Stimulated activated CD4-positive, alpha-beta T cell treated with anti-CD3 and anti-CD28 coated beads, Interleukin-12 subunit alpha, Interleukin-12 subunit beta, amount 100 ng/mL, for 4 hours (primary cell): ENCODE data around the gene TEAD1.

Experiments used
- DNase-seq: peaks from one replicate; pipeline ENCODE4 v3.0.0-alpha.2; 2020

The TEAD1 gene

DNA sequence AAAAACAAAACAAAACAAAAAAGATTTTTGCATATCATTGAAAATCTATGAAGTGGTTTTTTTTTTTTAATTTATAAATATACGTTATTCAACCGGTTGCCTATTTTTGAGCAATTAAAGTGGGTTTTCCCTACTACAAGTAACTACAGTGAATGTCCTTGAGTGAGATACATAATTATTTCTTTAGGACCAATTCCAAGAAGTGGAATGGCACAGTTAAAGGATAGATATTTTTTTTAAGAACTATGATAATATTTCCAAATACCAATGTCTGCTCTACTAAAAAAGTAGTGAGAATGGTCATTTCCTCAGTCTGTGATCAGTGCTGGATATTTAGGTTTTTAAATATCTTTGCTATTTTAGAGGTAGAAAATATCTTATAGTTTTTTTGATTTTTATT, 118.8 kb downstream of the TEAD1 start:
- no peak for DNase-seq

DNA sequence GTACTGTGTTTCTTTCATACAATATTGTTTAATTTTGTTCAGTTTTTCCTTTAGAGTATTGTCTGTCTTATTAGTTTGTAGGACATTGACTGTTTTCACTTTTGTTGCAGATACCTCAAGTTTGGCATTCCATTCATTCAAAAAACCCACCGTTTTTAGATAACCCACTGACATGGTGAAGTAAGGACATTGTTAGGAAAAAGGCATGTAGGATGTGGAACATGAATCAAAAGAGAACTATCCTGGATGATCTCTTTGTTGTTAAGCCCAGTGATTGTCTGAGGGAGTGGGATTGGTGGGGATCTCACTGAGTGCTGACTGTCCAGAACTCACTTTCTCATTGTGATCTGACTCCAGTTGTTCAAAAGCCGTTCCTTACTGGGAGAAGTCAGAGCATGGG, 119.3 kb downstream of the TEAD1 start:
- no peak for DNase-seq

DNA sequence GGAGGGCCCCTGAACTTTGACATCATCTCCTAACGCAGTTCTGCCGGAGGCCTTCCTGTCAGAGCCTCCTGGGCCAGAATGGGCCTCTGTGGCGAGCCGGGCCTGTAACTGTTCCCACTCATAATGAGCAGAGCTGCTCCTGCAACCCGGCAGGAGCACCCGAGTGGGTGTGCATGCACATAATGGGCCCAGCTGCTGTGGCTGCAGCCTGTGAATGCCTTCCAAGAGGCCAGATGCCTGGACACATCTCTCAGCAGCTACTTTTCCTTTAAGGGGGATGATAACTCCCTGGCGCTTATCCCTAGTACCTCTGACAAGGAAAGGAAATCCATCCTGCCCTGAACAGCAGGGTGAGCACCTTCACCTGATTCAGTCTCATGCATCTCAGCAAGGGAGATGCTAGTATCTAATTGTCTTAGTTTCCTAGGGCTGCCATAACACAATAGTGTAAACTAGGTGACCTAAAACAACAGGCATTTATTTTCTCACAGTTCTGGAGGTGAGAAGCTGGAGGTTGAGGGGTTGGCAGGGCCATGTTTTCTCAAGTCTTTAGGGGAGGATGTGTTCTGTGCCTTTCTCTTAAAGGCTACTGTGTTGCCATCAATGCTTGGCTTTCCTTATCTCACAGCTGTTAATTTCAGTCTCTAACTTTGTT, 120.5 kb downstream of the TEAD1 start:
- no peak for DNase-seq

DNA sequence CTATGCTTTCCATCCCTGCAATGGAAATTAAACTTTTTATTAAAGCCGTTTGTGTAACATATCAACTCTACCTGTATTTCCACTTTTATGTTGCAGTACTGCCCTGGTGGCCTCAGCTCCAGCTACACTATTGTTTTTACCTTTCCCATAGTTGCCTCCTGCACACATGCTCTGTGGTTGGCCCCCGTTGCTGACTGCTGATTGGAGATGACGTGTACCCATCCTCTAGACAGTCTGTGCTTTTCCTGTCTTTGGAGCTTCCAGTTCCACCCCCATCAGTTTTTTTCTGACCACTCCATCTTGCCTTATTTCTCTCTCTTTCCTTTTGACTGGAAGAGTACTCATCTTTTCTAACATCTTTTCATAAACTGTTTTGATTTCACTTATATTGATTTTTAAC, 123.8 kb downstream of the TEAD1 start:
- no peak for DNase-seq

GRCh38 chr11:12798609-12799011, 124.4 kb downstream of the TEAD1 start:
- no peak for DNase-seq

- no peak for DNase-seq
Observed at GRCh38 chr11:12799334-12799835, 125.2 kb downstream of the TEAD1 start.

DNA sequence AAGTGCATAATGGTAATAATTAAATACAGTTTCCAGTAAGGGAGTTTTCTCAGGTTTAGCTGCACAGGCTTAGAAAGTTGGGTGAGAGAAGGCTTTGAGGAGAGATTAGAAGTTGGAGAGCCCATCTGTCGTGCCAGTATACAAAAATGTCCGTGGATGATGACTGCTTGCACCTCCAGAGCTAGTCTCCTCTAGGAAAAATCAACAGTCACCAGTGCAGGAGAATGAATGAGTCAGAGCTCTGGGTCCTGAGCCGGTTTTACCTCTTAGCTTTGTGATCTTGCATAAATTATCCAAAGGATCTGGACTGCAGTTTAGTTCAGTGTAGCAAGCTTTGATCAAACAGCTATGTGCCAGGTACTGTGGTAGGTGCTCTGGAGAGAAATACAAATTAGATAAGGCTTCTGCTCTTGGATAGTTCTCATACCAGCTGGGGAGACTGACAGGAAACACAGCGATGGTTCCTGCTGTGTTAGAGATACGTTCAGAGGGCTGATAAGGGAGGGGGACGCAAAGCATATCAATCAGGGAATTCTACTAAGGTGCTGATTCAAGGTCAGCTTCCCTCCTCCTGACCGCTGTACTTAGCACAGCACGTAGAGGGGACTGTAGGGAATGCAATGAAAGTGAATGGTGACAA, 125.9 kb downstream of the TEAD1 start:
- DNase-seq: no peak

DNA sequence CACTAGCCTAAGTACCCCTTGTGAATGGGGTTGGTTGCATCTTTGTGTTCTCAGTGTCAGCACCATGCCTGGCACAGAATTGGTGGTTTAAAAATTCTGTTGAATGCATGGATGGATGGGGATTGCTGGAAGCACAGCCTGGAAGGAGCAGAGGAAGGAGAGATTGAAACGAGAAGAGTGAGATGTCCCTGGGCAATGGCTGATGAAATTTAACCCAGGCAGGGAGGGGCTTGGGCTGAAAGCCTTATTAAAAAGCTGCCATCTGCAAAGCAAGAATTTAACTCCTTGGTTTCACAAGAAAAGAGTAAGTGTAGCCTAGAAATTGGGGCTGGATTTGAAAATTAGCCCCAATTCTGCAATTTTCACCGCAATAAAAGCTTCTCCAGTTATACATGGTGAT, 126.7 kb downstream of the TEAD1 start:
- DNase-seq: no peak

DNA sequence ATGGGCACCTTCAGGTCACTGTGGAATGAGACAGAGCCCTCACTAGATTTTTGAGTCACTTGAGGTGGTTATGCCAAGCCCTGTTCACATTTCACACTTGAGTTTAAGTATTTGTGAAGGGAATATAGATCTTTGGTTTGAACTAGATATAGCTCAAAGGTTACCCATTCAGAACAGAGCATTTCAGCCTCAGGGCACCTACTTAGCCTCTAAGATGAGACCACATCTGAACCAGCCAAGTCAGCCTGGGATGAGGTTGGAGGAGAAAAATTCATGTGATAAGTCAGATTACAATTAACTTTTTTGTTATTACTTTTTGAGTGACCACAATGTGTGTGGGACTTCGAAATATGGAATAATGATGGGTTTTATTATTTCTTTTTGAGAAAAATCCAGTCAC, 127.8 kb downstream of the TEAD1 start:
- DNase-seq: no peak

- no peak for DNase-seq
Observed at GRCh38 chr11:12802418-12803085, 128.3 kb downstream of the TEAD1 start.

- DNase-seq: no peak
Observed at GRCh38 chr11:12803086-12803826, 129.0 kb downstream of the TEAD1 start.

DNA sequence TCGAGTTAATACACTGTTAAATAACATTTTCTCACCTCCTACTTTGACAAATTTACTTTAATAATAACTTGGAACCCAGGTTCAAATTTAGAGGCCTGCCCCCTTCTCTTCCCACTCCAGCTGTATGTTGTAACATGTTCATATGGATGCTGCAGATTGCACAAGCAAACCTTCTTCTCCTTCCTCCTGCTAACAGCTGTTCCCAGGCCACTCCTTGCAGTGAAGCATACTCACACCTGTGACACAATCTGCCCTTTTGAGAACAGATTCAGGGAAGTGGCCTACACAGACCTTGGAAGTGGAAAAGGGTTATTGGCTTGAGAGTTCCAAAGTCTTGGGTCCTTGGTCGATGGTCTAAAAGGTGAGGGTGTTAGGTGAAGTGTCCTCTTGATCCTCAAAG, 131.9 kb downstream of the TEAD1 start:
- no peak for DNase-seq

DNA sequence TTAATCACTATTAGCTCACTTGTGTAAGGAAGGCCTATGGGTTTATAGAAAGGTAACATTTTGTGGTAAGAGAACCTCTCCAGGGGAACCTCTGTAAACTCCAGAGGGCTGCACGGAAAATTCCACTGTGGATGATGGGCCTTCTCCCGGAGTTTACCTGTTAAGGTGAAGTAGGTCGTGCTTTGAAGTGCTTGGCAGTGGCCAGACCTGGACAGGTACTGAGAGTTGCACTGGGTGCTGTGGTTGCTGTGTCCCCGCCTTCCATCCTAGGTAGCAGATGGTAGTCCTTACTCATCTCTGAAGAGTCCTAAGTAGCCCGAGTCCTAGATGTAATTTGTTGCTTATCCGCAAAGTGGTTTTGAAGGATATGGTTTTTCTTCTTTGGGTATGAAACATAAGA, 133.4 kb downstream of the TEAD1 start:
- DNase-seq: no peak

DNA sequence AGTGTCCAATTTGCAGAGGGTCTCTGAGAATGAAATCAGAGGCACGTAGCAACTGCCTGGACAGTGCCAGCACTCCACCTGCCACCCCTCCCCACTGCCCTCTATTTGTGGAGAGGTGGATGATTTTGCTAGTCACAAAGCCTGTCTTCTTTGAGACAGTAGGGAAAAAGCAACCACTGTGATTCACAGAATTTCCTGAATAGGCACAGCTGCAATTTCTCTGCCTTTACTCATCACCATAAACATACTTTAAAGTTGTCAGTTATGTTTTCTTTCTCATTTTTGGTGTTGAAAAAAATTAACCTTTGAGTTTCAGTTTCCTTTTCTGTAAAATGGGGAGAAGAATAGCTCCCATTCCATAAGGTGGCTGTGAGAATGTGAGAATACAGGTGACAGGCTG, 134.3 kb downstream of the TEAD1 start:
- DNase-seq: no peak

DNA sequence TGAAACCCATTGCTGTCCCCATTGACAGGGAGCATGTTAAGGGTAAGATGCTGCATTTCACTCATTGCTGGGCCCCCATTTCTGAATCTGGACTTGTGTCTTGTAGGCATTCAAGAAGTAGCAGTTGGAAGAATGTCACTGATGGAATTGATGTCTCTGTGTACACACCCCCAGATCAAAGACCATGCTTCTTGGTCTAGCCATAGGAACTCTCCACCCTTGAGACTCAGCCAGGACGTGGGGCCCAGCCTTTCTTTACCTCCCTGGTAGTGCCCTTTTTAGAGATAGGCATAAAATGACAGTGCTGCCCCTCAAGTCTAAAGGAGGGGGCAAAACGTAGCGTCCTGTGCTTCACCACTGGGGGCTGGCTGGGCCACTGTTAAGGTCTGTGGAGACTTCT, 135.1 kb downstream of the TEAD1 start:
- DNase-seq: no peak

- no peak for DNase-seq
Observed at GRCh38 chr11:12809864-12810567, 135.8 kb downstream of the TEAD1 start.

DNA sequence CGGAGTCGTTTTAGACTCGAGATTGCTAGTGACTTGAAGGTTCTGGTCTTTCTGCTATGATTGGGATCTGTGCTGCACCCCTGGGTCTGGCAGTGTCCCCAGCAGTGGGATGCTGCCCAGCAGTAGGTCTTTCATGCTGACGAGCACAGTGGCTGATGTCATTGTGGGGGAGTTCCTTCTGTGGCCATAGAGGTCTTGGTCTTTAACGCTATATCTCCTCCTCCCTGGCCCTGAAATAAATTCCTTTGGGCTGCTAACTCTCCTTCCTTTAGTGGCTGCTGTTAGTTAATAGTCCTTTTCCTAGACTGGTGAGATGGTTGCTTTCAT, 136.3 kb downstream of the TEAD1 start:
- DNase-seq: no peak

DNA sequence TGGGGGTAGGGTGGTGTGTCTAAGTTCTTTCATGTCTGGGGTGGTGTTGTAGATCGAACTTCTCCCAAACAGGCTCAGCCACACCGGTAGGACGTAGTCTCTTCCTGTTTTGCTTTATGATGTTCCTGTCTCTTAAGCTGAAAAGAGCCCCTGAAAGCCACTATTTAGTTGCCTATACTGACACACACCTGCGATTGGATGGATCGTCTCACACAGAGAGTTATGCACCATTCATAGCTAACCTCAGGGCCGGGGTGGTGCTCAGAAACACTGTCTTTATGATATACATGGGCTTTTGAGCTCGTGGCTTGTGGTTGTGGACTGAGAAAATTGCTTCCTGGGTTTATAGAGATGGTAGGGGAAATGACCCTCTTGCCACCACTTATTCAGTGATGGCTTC, 137.6 kb downstream of the TEAD1 start:
- DNase-seq: no peak

DNA sequence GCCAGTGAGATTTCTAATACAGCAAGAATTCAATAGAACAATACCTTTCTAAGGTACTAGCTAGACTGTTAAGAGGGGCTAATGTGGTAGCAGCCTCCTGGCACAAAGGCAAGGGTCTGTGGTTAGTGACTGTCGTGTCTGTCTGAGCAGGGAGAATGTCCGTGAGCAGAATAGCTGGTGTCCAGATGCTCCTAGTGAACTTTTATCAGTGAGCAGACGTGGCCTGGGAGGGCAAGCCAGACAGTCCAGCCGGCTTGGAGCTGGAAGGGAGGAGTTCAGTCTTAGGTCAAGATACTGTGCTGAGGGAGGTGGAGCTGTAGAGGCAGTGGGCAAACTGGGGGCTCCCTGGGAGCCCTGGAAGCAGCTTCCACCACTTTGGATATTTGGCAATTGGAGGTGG, 138.6 kb downstream of the TEAD1 start:
- no peak for DNase-seq

GRCh38 chr11:12813371-12814225, 139.4 kb downstream of the TEAD1 start:
- no peak for DNase-seq

GRCh38 chr11:12815129-12815480, 140.9 kb downstream of the TEAD1 start:
- DNase-seq: no peak

DNA sequence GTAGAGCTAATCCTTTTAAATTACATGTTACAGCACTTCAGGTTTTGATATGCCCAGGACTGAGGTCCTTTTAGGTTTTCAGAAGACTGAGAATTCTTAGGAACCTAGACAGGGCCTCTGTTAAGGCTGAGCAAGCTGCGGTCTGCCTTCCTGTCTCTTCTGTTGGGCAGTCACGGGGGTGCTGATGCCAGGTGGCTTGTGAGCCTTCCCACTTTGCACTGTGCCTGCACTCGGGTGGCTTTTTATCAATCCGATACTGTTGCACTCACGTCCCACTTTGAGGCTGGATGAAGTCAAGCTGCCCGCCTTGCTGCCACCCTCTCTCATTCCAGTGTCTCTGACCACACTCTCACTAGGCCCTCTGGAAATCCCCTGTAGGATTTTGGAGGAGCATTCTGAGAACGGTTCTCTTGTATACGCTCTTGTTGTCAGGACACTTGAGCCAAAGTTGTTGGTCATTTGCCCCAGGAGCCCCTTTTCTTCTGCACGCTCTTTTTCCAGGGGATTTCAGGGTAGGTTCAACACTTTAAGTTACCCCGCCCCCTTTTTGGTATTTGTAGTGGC, 141.8 kb downstream of the TEAD1 start:
- DNase-seq: no peak
